ENCODE data around the gene DENND4C. TPM values are rescaled to one million over a fixed set of nuclear protein-coding genes. Genes with fewer than 3 reads are reported as not detected.

DENND4C gene
- total RNA-seq, 3 donors from 2014 or later (not counting 1 experiment from before 2014, with no cell fraction given) = 82.6 to 115 (median 100) TPM

- Histone ChIP-seq H3K36me3 (ENCODE audit: control insufficient read depth, insufficient read depth, low read length) (peaks cover 58% of the 10 kb centered on the region), H3K27ac (ENCODE audit: low read length) (no peak overlapping the region), H3K4me1 (ENCODE audit: control insufficient read depth, insufficient read depth, low read length) (peaks cover 17% of the 10 kb centered on the region), H3K9me3 (ENCODE audit: control insufficient read depth, insufficient read depth, low read length) (no peaks in the 10 kb centered on the region), H3K27me3 (ENCODE audit: control insufficient read depth, insufficient read depth, low read length) (no peaks in the 10 kb centered on the region), H3K4me3 (ENCODE audit: low read length) (no peak overlapping the region)
- peak overlapping the region; percentile 93 to 99 for H3K27ac Mint-ChIP-seq
- 50% methylated on average over 1 of the region's 4 CpGs for WGBS (ENCODE audit: insufficient coverage)
- H3K4me1 Mint-ChIP-seq = peaks cover 36 to 46% of the 10 kb centered on the region in 2 donors
- H3K9me3 Mint-ChIP-seq = no peaks in the 10 kb centered on the region
- TF ChIP-seq CTCF (IDR thresholded peaks at IDR 0.05) = no peak
- no peaks in the 10 kb centered on the region for H3K27me3 Mint-ChIP-seq (ENCODE audit: low read depth in 2 of 2)
- ATAC-seq = no peak
- peak in 1 of 2 donors; percentile 12 for DNase-seq
- peaks cover 36% of the 10 kb centered on the region for H3K36me3 Mint-ChIP-seq
- intact Hi-C loops (cut with micrococcal nuclease) = no loop called here
- H3K4me3 Mint-ChIP-seq = peak overlapping the region; percentile 96
Observed at GRCh38 chr9:19378164-19378563, 147.7 kb downstream of the DENND4C start.

- peaks cover 33% of the 10 kb centered on the region for H3K36me3 Mint-ChIP-seq
- Histone ChIP-seq H3K36me3 (ENCODE audit: control insufficient read depth, insufficient read depth, low read length) (peaks cover 53% of the 10 kb centered on the region), H3K4me3 (ENCODE audit: low read length) (no peak overlapping the region)
Observed at GRCh38 chr9:19378647-19379046, 148.2 kb downstream of the DENND4C start.

GRCh38 chr9:19379283-19379682, 148.8 kb downstream of the DENND4C start:
- H3K27me3 ChIP-seq (ENCODE audit: control insufficient read depth, insufficient read depth, low read length) = no peaks in the 10 kb centered on the region
- H3K27ac ChIP-seq (ENCODE audit: low read length) = peak overlapping the region; percentile 88
- Mint-ChIP-seq H3K27me3 (ENCODE audit: low read depth in 2 of 2) (no peaks in the 10 kb centered on the region), H3K4me3 (peak overlapping the region; percentile 96), H3K36me3 (peaks cover 26% of the 10 kb centered on the region), H3K27ac (peak overlapping the region; percentile 93 to 99), H3K9me3 (no peaks in the 10 kb centered on the region), H3K4me1 (peaks cover 36 to 46% of the 10 kb centered on the region in 2 donors)
- 20% methylated on average over 10 of the region's 12 CpGs for WGBS (ENCODE audit: insufficient coverage)
- intact Hi-C loops (cut with micrococcal nuclease) = no loop called here
- TF ChIP-seq CTCF (IDR thresholded peaks at IDR 0.05) = no peak
- no peaks in the 10 kb centered on the region for H3K9me3 ChIP-seq (ENCODE audit: control insufficient read depth, insufficient read depth, low read length)
- peaks cover 47% of the 10 kb centered on the region for H3K36me3 ChIP-seq (ENCODE audit: control insufficient read depth, insufficient read depth, low read length)
- DNase-seq (no peak), ATAC-seq (no peak)
- peaks cover 17% of the 10 kb centered on the region for H3K4me1 ChIP-seq (ENCODE audit: control insufficient read depth, insufficient read depth, low read length)
- H3K4me3 ChIP-seq (ENCODE audit: low read length) = peak overlapping the region; percentile 72

More at GRCh38 chr9:19378647-19379046, 148.2 kb downstream of the DENND4C start:
- no peaks in the 10 kb centered on the region for H3K27me3 ChIP-seq (ENCODE audit: control insufficient read depth, insufficient read depth, low read length)
- TF ChIP-seq CTCF (IDR thresholded peaks at IDR 0.05) = no peak
- H3K4me1 ChIP-seq (ENCODE audit: control insufficient read depth, insufficient read depth, low read length) = peaks cover 17% of the 10 kb centered on the region
- WGBS (ENCODE audit: insufficient coverage) = 38% methylated on average over 7 of the region's 7 CpGs
- Mint-ChIP-seq H3K27ac (peak overlapping the region; percentile 93 to 99), H3K4me1 (peaks cover 36 to 46% of the 10 kb centered on the region in 2 donors), H3K9me3 (no peaks in the 10 kb centered on the region), H3K27me3 (ENCODE audit: low read depth in 2 of 2) (no peaks in the 10 kb centered on the region), H3K4me3 (peak overlapping the region; percentile 96)
- H3K27ac ChIP-seq (ENCODE audit: low read length) = no peak overlapping the region
- DNase-seq (peak in 1 of 2 donors; percentile 14), ATAC-seq (no peak)
- H3K9me3 ChIP-seq (ENCODE audit: control insufficient read depth, insufficient read depth, low read length) = no peaks in the 10 kb centered on the region
- intact Hi-C loops (cut with micrococcal nuclease) = no loop called here

GRCh38 chr9:19379697-19380046, 149.2 kb downstream of the DENND4C start:
- H3K4me3 Mint-ChIP-seq = peak overlapping the region; percentile 96

More at GRCh38 chr9:19379697-19380046, 149.2 kb downstream of the DENND4C start:
- peaks cover 24% of the 10 kb centered on the region for H3K36me3 Mint-ChIP-seq
- peak overlapping the region; percentile 93 to 99 for H3K27ac Mint-ChIP-seq
- no peaks in the 10 kb centered on the region for H3K27me3 ChIP-seq (ENCODE audit: control insufficient read depth, insufficient read depth, low read length)
- H3K27me3 Mint-ChIP-seq (ENCODE audit: low read depth in 2 of 2) = no peaks in the 10 kb centered on the region
- intact Hi-C loops (cut with micrococcal nuclease) = loop anchor here (1.0 to 5.0 kb wide), 5 partner anchors 29 to 331 kb away; partner anchors contain the start of genes HAUS6 and RRAGA
- no peaks in the 10 kb centered on the region for H3K9me3 ChIP-seq (ENCODE audit: control insufficient read depth, insufficient read depth, low read length)
- no peak for TF ChIP-seq CTCF (IDR thresholded peaks at IDR 0.05)
- H3K36me3 ChIP-seq (ENCODE audit: control insufficient read depth, insufficient read depth, low read length) = peaks cover 43% of the 10 kb centered on the region
- peak overlapping the region; percentile 88 for H3K27ac ChIP-seq (ENCODE audit: low read length)
- ATAC-seq (peak; percentile 41 to 58 (median 50)), DNase-seq (peak in 1 of 2 donors; percentile 72)
- peak overlapping the region; percentile 72 for H3K4me3 ChIP-seq (ENCODE audit: low read length)
- H3K4me1 ChIP-seq (ENCODE audit: control insufficient read depth, insufficient read depth, low read length) = peaks cover 17% of the 10 kb centered on the region
- peaks cover 36 to 46% of the 10 kb centered on the region in 2 donors for H3K4me1 Mint-ChIP-seq
- no peaks in the 10 kb centered on the region for H3K9me3 Mint-ChIP-seq
- under 1% methylated on average over 30 of the region's 30 CpGs for WGBS (ENCODE audit: insufficient coverage)
